K562 (cell line): ENCODE results near the gene PITRM1. TPM values are rescaled to one million over a fixed set of nuclear protein-coding genes. Genes with fewer than 3 reads are reported as not detected.
A peak's percentile ranks its signal among the peaks of the same experiment; 100 is the strongest.

ENCODE experiments used
- DPF2 ChIP-seq: fragments of 450-650 bp; IDR thresholded peaks from 2 replicates; pipeline ENCODE4 v1.6.1; 2016
- GATAD2A ChIP-seq: fragments of 450-650 bp; IDR thresholded peaks from 2 replicates; pipeline ENCODE4 v1.6.1; 2017
- KDM5B ChIP-seq: fragments of 200-600 bp; sonication (generic); IDR thresholded peaks from 2 replicates; pipeline ENCODE4 v1.6.1; 2012; ENCODE audit warnings: low read depth, mild to moderate bottlenecking, moderate library complexity, low read length, control low read depth, inconsistent platforms; ENCODE audit not compliant: insufficient replicate concordance
- KHSRP ChIP-seq: fragments of 450-650 bp; IDR thresholded peaks from 2 replicates; pipeline ENCODE4 v1.6.1; 2017
- KLF16 ChIP-seq: IDR thresholded peaks from 2 replicates; pipeline ENCODE4 v1.6.1; 2016; ENCODE audit warnings: antibody characterized with exemption
- MBD2 ChIP-seq: sonication (generic); IDR thresholded peaks from 2 replicates; pipeline ENCODE4 v1.6.1; 2016; ENCODE audit warnings: low read depth, borderline replicate concordance
- MEF2D ChIP-seq: conservative IDR thresholded peaks from 2 replicates; pipeline ENCODE4 v1.6.1; 2016; ENCODE audit warnings: low read depth, missing genetic modification characterization, missing compliant biosample characterization
- NCOA2 ChIP-seq, 2 experiments: fragments of 450-650 bp; IDR thresholded peaks; 2 replicates each; pipeline ENCODE4 v1.6.1; 2018; ENCODE audit warnings: mild to moderate bottlenecking in 2 of 2, moderate library complexity in 1 of 2; ENCODE audit not compliant: partially characterized antibody in 2 of 2
- PHTF2 ChIP-seq: fragments of 250-450 bp; sonication (Bioruptor Pico); IDR thresholded peaks from 2 replicates; pipeline ENCODE4 v1.5.0; 2021; ENCODE audit warnings: mild to moderate bottlenecking
- RNF2 ChIP-seq: sonication (generic); IDR thresholded peaks from 2 replicates; pipeline ENCODE4 v1.6.1; 2016
- RUNX1 ChIP-seq: sonication (generic); IDR thresholded peaks from 2 replicates; pipeline ENCODE4 v1.6.1; 2016; ENCODE audit warnings: antibody characterized with exemption, low read depth
- SREBF1 ChIP-seq: fragments of 150-350 bp; IDR thresholded peaks from 2 replicates; pipeline ENCODE4 v1.6.1; 2014; ENCODE audit warnings: antibody characterized with exemption, low read depth, low read length, borderline replicate concordance
- SRSF1 ChIP-seq: fragments of 200-400 bp; formaldehyde crosslinking; IDR thresholded peaks from 2 replicates; pipeline ENCODE4 v1.6.1; 2017; ENCODE audit warnings: mild to moderate bottlenecking, low read depth, low read length, moderate library complexity
- polyA plus RNA-seq, 8 experiments: library from polyadenylated mRNA; depleted of rRNA in 4 of 8; stranded (reverse) in 5 of 8; unstranded in 3 of 8; fragments of >200 nt; fragmentation: Nextera tagmentation in 2 of 8; fragmentation: Illumina TruSeq in 1 of 8; extraction: Ambion mirVana in 2 of 8; extraction: Trizol in 1 of 8; gene quantifications; 2 replicates each; pipeline versions ENCODE4 v1.2.1 to v1.2.3, GENCODE V29; 2011 to 2014; ENCODE audit warnings: inconsistent platforms in 1 of 8, missing spikeins in 1 of 8
- total RNA-seq, 7 experiments: library from RNA; depleted of rRNA in 6 of 7; stranded (reverse); fragments of >200 nt in 6 of 7; fragmentation: Illumina TruSeq in 2 of 7; extraction: Trizol in 2 of 7; gene quantifications; 2 replicates each; pipeline versions ENCODE4 v1.2.1 to v1.2.3, GENCODE V29; 2011 to 2021; ENCODE audit warnings: low replicate concordance in 1 of 7
- TF ChIP-seq, protein P1 (sequence below): sonication (generic); formaldehyde crosslinking; IDR thresholded peaks from 2 replicates; pipeline ENCODE4 v1.8.0; 2023; ENCODE audit warnings: missing genetic modification reagents, mild to moderate bottlenecking, borderline replicate concordance
- TF ChIP-seq, protein P2 (sequence below), 2 experiments: IDR thresholded peaks in 1 of 2; conservative IDR thresholded peaks in 1 of 2; 2 replicates each; pipeline ENCODE4 v1.6.1; 2016; ENCODE audit warnings: low read depth in 2 of 2, mild to moderate bottlenecking in 1 of 2, missing compliant biosample characterization in 1 of 2, missing genetic modification characterization in 1 of 2, moderate library complexity in 1 of 2
- TF ChIP-seq, protein P3 (sequence below): fragments of 150-350 bp; conservative IDR thresholded peaks from 2 replicates; pipeline ENCODE4 v1.6.1; 2014; ENCODE audit warnings: low read length

Gene PITRM1
- total and polyA plus RNA-seq, 9 of the 15 experiments (the other 6 are each of a cell fraction or from before 2014, with no cell fraction given), result 21.1 to 70.4 (median 39.7) TPM

DNA sequence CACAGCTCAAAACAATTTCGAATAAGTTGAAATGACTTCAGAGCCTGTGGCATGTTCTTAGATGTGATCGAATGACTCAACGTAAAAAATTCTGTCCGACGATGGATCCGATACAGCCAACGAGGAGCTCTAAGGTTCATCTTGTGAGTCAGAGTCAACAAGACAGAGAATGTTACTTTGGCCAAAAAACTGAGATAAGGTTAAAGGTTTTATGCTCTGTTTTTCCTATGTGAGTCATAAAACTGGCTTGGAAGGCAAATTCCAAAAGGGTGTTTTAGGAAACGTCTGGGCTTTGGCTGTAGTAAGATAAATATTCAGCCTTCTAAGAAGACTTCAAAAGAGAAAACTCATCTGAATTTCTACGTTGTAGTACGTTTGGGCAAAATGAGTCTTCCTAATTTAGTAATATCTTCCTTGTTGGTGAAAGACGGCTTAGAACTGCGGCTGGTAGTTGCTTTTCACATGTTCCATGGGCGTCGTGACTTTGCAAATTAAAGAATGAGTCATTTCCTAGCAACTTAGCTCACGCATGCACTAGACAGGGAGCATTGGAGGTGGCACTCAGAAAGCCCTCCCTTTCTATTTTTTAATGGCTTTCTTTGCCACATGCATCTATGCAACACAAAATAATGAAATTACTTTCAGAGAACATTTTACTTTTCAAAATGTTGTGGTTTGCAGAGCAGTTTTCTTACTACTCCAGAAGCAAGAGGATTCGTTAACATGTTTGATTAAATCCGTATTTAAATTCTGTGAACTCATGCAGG, 77.0 kb downstream of the PITRM1 start (continued):
- TF ChIP-seq, protein P1, sequence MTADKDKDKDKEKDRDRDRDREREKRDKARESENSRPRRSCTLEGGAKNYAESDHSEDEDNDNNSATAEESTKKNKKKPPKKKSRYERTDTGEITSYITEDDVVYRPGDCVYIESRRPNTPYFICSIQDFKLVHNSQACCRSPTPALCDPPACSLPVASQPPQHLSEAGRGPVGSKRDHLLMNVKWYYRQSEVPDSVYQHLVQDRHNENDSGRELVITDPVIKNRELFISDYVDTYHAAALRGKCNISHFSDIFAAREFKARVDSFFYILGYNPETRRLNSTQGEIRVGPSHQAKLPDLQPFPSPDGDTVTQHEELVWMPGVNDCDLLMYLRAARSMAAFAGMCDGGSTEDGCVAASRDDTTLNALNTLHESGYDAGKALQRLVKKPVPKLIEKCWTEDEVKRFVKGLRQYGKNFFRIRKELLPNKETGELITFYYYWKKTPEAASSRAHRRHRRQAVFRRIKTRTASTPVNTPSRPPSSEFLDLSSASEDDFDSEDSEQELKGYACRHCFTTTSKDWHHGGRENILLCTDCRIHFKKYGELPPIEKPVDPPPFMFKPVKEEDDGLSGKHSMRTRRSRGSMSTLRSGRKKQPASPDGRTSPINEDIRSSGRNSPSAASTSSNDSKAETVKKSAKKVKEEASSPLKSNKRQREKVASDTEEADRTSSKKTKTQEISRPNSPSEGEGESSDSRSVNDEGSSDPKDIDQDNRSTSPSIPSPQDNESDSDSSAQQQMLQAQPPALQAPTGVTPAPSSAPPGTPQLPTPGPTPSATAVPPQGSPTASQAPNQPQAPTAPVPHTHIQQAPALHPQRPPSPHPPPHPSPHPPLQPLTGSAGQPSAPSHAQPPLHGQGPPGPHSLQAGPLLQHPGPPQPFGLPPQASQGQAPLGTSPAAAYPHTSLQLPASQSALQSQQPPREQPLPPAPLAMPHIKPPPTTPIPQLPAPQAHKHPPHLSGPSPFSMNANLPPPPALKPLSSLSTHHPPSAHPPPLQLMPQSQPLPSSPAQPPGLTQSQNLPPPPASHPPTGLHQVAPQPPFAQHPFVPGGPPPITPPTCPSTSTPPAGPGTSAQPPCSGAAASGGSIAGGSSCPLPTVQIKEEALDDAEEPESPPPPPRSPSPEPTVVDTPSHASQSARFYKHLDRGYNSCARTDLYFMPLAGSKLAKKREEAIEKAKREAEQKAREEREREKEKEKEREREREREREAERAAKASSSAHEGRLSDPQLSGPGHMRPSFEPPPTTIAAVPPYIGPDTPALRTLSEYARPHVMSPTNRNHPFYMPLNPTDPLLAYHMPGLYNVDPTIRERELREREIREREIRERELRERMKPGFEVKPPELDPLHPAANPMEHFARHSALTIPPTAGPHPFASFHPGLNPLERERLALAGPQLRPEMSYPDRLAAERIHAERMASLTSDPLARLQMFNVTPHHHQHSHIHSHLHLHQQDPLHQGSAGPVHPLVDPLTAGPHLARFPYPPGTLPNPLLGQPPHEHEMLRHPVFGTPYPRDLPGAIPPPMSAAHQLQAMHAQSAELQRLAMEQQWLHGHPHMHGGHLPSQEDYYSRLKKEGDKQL (CRISPR knock-in tag), result no peak
- no peak for TF ChIP-seq SREBF1
- 0 out of 2 replicates have a peak, but pooled peaks have one; percentile 20 for TF ChIP-seq MBD2
- no peak for TF ChIP-seq GATAD2A
- no peak for TF ChIP-seq SRSF1
- peak; percentile 30 for TF ChIP-seq RNF2
- TF ChIP-seq, protein P2, sequence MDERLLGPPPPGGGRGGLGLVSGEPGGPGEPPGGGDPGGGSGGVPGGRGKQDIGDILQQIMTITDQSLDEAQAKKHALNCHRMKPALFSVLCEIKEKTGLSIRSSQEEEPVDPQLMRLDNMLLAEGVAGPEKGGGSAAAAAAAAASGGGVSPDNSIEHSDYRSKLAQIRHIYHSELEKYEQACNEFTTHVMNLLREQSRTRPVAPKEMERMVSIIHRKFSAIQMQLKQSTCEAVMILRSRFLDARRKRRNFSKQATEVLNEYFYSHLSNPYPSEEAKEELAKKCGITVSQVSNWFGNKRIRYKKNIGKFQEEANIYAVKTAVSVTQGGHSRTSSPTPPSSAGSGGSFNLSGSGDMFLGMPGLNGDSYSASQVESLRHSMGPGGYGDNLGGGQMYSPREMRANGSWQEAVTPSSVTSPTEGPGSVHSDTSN (CRISPR knock-in tag; IDR thresholded peaks at IDR 0.05; ENCODE audit: low read depth), result no peak
- TF ChIP-seq, protein P2 (tag; conservative IDR thresholded peaks at IDR 0.05; ENCODE audit: low read depth), result peak; percentile 34
- TF ChIP-seq KDM5B, result peak; percentile 32
- TF ChIP-seq, protein P3, sequence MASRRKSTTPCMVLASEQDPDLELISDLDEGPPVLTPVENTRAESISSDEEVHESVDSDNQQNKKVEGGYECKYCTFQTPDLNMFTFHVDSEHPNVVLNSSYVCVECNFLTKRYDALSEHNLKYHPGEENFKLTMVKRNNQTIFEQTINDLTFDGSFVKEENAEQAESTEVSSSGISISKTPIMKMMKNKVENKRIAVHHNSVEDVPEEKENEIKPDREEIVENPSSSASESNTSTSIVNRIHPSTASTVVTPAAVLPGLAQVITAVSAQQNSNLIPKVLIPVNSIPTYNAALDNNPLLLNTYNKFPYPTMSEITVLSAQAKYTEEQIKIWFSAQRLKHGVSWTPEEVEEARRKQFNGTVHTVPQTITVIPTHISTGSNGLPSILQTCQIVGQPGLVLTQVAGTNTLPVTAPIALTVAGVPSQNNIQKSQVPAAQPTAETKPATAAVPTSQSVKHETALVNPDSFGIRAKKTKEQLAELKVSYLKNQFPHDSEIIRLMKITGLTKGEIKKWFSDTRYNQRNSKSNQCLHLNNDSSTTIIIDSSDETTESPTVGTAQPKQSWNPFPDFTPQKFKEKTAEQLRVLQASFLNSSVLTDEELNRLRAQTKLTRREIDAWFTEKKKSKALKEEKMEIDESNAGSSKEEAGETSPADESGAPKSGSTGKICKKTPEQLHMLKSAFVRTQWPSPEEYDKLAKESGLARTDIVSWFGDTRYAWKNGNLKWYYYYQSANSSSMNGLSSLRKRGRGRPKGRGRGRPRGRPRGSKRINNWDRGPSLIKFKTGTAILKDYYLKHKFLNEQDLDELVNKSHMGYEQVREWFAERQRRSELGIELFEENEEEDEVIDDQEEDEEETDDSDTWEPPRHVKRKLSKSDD, result no peak
- TF ChIP-seq NCOA2 (IDR thresholded peaks at IDR 0.05; ENCODE audit: partially characterized antibody in 2 of 2), result no peak
- TF ChIP-seq KHSRP, result no peak
- TF ChIP-seq DPF2, result peak; percentile 97
- TF ChIP-seq PHTF2 (CRISPR knock-in tag), result no peak
- TF ChIP-seq RUNX1, result no peak
- TF ChIP-seq MEF2D (tag), result no peak; the same call in 1 of the 2 replicates
- TF ChIP-seq KLF16, result no peak
